ENCODE results near the gene SPATA24.

Gene SPATA24

DNA sequence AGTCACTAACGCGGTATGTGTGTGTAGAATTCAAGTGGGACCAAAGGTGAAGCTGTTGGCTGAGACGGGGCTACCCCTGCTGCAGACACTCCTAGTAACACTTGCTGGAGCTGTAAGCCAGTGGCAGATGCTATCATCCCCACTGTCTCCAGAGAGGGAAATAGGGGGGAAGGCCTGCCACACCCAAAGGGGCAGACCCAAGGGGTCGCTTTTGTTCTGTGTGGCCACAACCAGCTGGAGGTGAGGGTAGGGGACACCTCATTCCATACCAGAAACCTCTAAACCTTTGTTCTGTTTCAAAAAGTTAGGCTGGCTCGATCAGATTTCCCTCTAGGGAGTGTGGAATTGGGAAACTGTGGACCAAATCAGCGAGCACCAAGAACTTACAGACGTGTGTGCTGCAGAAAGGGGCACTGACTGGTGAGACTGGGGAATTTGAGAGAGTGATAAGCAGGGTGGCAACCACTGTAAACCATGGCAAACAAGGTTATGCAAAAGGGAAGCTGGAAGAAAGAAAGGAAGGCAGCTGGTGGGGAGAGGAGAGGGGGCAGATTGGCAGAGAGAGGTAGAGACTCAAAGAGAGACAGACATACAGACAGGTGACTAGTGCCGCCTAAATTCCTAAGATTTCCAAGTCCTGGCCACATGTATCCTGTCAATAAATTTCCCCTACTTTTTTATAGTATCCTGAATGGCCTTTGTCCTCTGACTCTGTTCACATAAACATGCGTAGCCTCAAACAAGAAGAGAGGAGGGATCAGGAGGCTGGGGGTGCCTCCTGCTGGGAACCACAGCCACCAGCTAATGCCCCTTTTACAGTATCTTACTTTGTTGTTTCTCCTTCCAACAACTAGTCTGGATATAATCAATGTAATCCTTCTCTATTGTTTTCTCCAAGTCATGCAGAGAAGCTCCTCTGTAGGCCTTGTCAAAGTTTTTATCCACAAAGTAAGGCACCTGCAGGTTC, 15.6 kb upstream of the SPATA24 start:
- no peak overlapping the region for H3K9ac ChIP-seq (ENCODE audit: low read length)
- no peak overlapping the region for H2AK5ac ChIP-seq (ENCODE audit: low read length)
- H3K36me3 ChIP-seq (ENCODE audit: control insufficient read depth, insufficient read depth, low read length), result no peaks in the 10 kb centered on the region
- H3K56ac ChIP-seq (ENCODE audit: low read length), result no peak overlapping the region
- H3K18ac ChIP-seq (ENCODE audit: low read length), result no peak overlapping the region
- H3K4me2 ChIP-seq (ENCODE audit: low read length), result no peak overlapping the region
- H2BK120ac ChIP-seq (ENCODE audit: low read depth, low read length), result no peak overlapping the region
- H3K79me1 ChIP-seq (ENCODE audit: low read length), result no peaks in the 10 kb centered on the region
- H3K23ac ChIP-seq (ENCODE audit: low read length), result no peak overlapping the region
- H4K8ac ChIP-seq (ENCODE audit: low read depth, low read length), result no peak overlapping the region
- H4K5ac ChIP-seq (ENCODE audit: low read length), result no peak overlapping the region
- no CpG with 5 or more reads among the region's 9 CpGs for WGBS (ENCODE audit: extremely low coverage, insufficient coverage, low lambda C conversion rate)
- no peak overlapping the region for H3K27ac ChIP-seq (ENCODE audit: low read depth, low read length)
- no peak overlapping the region for H3K4me3 ChIP-seq (ENCODE audit: low read length)
- no peaks in the 10 kb centered on the region for H3K79me2 ChIP-seq (ENCODE audit: control insufficient read depth, insufficient read depth, low read length)
- H3K4ac ChIP-seq (ENCODE audit: low read depth, low read length), result no peak overlapping the region
- H2BK15ac ChIP-seq (replicated peaks; ENCODE audit: low read depth), result no peak overlapping the region
- DNase-seq, result peak; percentile 31
- H2BK5ac ChIP-seq (ENCODE audit: low read length), result no peak overlapping the region
- H3K4me1 ChIP-seq (ENCODE audit: control insufficient read depth, low read depth, low read length), result no peaks in the 10 kb centered on the region
- no peaks in the 10 kb centered on the region for H3K27me3 ChIP-seq (ENCODE audit: insufficient read depth, low read length, poor library complexity)

DNA sequence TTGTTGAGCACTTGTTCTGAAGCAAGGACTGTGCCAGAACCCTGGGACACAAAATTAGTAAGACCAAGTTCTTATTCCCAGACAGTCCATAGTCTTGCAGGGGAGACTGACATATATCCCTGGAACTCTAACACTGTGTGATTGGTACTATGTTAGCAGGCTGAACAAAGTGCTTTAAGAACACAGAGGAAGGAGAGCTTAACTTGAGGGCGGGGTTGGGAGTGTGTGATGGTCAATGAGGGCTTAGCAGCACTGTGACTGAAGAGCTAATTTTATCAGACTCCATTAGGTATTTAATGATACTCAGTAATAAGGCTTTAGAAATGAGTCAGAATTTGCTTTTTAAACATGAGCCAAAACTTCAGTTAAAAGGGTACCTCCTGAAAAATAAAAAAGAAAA, 14.9 kb upstream of the SPATA24 start:
- H3K27ac ChIP-seq (ENCODE audit: low read depth, low read length), result no peak overlapping the region
- H3K4me1 ChIP-seq (ENCODE audit: control insufficient read depth, low read depth, low read length), result no peaks in the 10 kb centered on the region
- no peaks in the 10 kb centered on the region for H3K36me3 ChIP-seq (ENCODE audit: control insufficient read depth, insufficient read depth, low read length)
- H4K8ac ChIP-seq (ENCODE audit: low read depth, low read length), result no peak overlapping the region
- H2BK5ac ChIP-seq (ENCODE audit: low read length), result no peak overlapping the region
- WGBS (ENCODE audit: extremely low coverage, insufficient coverage, low lambda C conversion rate), result no CpG with 5 or more reads among the region's 1 CpG
- no peak overlapping the region for H3K23ac ChIP-seq (ENCODE audit: low read length)
- no peak overlapping the region for H3K4me2 ChIP-seq (ENCODE audit: low read length)
- no peak overlapping the region for H2BK120ac ChIP-seq (ENCODE audit: low read depth, low read length)
- H3K4me3 ChIP-seq (ENCODE audit: low read length), result no peak overlapping the region
- no peaks in the 10 kb centered on the region for H3K27me3 ChIP-seq (ENCODE audit: insufficient read depth, low read length, poor library complexity)
- no peak overlapping the region for H3K4ac ChIP-seq (ENCODE audit: low read depth, low read length)
- H3K56ac ChIP-seq (ENCODE audit: low read length), result no peak overlapping the region
- no peaks in the 10 kb centered on the region for H3K79me1 ChIP-seq (ENCODE audit: low read length)
- no peak overlapping the region for H4K5ac ChIP-seq (ENCODE audit: low read length)
- H3K18ac ChIP-seq (ENCODE audit: low read length), result no peak overlapping the region
- no peak overlapping the region for H2BK15ac ChIP-seq (replicated peaks; ENCODE audit: low read depth)
- H3K79me2 ChIP-seq (ENCODE audit: control insufficient read depth, insufficient read depth, low read length), result no peaks in the 10 kb centered on the region
- no peak for DNase-seq
- no peak overlapping the region for H3K9ac ChIP-seq (ENCODE audit: low read length)
- no peak overlapping the region for H2AK5ac ChIP-seq (ENCODE audit: low read length)

DNA sequence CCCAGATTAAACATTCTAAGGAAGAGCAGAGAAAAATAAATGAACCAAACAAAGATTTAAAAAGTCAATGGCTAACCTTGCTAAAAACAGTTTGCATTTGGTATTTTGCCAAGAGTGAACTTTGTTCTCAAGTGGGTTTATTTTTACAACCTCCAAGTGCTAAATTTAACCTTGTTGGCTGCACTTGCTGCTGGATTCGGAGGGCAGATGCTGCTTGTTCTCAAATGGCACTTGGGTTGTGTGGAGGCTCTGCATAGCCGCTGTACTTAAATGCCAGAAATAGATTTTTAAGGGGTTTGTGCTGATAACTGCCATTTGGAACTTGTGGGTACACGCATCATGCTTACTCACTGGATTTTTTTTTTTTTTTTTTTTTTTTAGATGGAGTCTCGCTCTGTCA, 13.3 kb upstream of the SPATA24 start:
- Histone ChIP-seq H3K4me1 (ENCODE audit: control insufficient read depth, low read depth, low read length) (no peaks in the 10 kb centered on the region), H2BK5ac (ENCODE audit: low read length) (no peak overlapping the region), H3K4ac (ENCODE audit: low read depth, low read length) (no peak overlapping the region), H3K4me3 (ENCODE audit: low read length) (no peak overlapping the region), H2BK120ac (ENCODE audit: low read depth, low read length) (no peak overlapping the region), H3K36me3 (ENCODE audit: control insufficient read depth, insufficient read depth, low read length) (peaks cover 2% of the 10 kb centered on the region), H3K56ac (ENCODE audit: low read length) (no peak overlapping the region), H3K27ac (ENCODE audit: low read depth, low read length) (no peak overlapping the region), H3K27me3 (ENCODE audit: insufficient read depth, low read length, poor library complexity) (no peaks in the 10 kb centered on the region), H4K8ac (ENCODE audit: low read depth, low read length) (no peak overlapping the region), H3K4me2 (ENCODE audit: low read length) (no peak overlapping the region), H3K23ac (ENCODE audit: low read length) (no peak overlapping the region), H3K18ac (ENCODE audit: low read length) (no peak overlapping the region), H3K9ac (ENCODE audit: low read length) (no peak overlapping the region), H2AK5ac (ENCODE audit: low read length) (no peak overlapping the region), H2BK15ac (replicated peaks; ENCODE audit: low read depth) (no peak overlapping the region), H3K79me1 (ENCODE audit: low read length) (no peaks in the 10 kb centered on the region), H4K5ac (ENCODE audit: low read length) (no peak overlapping the region), H3K79me2 (ENCODE audit: control insufficient read depth, insufficient read depth, low read length) (no peaks in the 10 kb centered on the region)
- WGBS (ENCODE audit: extremely low coverage, insufficient coverage, low lambda C conversion rate), result no CpG with 5 or more reads among the region's 4 CpGs
- no peak for DNase-seq

DNA sequence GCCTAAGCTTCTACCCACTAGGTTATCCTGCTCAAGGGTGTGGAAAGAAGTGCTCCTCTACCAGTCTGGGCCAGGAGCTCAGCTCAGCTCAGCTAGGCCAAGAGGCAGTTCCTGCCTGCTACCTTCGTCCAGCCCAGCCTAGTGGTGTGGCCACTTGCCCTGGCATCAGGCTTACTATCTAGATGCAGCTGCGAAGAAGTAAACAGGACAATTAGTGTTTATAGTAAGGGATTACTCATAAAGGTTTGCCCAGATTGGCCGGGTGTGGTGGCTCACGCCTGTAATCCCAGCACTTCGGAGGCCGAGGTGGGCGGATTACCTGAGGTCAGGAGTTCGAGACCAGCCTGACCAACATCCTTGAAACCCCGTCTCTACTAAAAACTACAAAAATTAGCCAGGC, 12.8 kb upstream of the SPATA24 start:
- Histone ChIP-seq H3K36me3 (ENCODE audit: control insufficient read depth, insufficient read depth, low read length) (peaks cover 2% of the 10 kb centered on the region), H3K79me2 (ENCODE audit: control insufficient read depth, insufficient read depth, low read length) (no peaks in the 10 kb centered on the region), H3K23ac (ENCODE audit: low read length) (no peak overlapping the region), H3K27ac (ENCODE audit: low read depth, low read length) (no peak overlapping the region), H3K4ac (ENCODE audit: low read depth, low read length) (no peak overlapping the region), H3K4me2 (ENCODE audit: low read length) (no peak overlapping the region), H3K18ac (ENCODE audit: low read length) (no peak overlapping the region), H3K4me3 (ENCODE audit: low read length) (no peak overlapping the region), H3K56ac (ENCODE audit: low read length) (no peak overlapping the region), H3K79me1 (ENCODE audit: low read length) (no peaks in the 10 kb centered on the region), H3K9ac (ENCODE audit: low read length) (no peak overlapping the region), H2BK5ac (ENCODE audit: low read length) (no peak overlapping the region), H4K8ac (ENCODE audit: low read depth, low read length) (no peak overlapping the region), H2BK15ac (replicated peaks; ENCODE audit: low read depth) (no peak overlapping the region), H2AK5ac (ENCODE audit: low read length) (no peak overlapping the region), H2BK120ac (ENCODE audit: low read depth, low read length) (no peak overlapping the region), H4K5ac (ENCODE audit: low read length) (no peak overlapping the region), H3K27me3 (ENCODE audit: insufficient read depth, low read length, poor library complexity) (no peaks in the 10 kb centered on the region), H3K4me1 (ENCODE audit: control insufficient read depth, low read depth, low read length) (no peaks in the 10 kb centered on the region)
- DNase-seq, result no peak
- no CpG with 5 or more reads among the region's 9 CpGs for WGBS (ENCODE audit: extremely low coverage, insufficient coverage, low lambda C conversion rate)

DNA sequence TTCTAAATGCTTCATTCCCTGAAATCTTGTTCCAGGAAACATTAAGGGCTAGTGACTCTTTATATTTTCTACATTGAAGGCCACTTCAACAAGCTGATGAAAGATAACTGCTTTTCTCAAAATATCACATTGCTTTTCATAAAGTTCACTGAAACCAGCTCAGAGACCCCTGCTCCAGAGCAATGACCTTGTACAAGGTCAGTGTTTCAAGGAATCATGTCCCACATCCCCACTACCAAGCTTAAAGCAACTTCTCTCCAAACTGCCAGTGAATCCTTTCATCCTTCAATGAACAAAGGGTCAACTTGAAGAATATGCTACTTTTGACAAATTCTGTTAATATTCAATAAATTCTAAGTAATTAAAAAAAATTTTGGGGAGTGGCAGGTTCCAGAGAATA, 12.0 kb upstream of the SPATA24 start:
- no peak overlapping the region for H2BK5ac ChIP-seq (ENCODE audit: low read length)
- no peak overlapping the region for H2BK120ac ChIP-seq (ENCODE audit: low read depth, low read length)
- H3K4ac ChIP-seq (ENCODE audit: low read depth, low read length), result no peak overlapping the region
- H3K4me3 ChIP-seq (ENCODE audit: low read length), result no peak overlapping the region
- H2BK15ac ChIP-seq (replicated peaks; ENCODE audit: low read depth), result no peak overlapping the region
- no peak overlapping the region for H4K5ac ChIP-seq (ENCODE audit: low read length)
- H3K79me2 ChIP-seq (ENCODE audit: control insufficient read depth, insufficient read depth, low read length), result no peaks in the 10 kb centered on the region
- H3K4me2 ChIP-seq (ENCODE audit: low read length), result no peak overlapping the region
- H3K18ac ChIP-seq (ENCODE audit: low read length), result no peak overlapping the region
- no peaks in the 10 kb centered on the region for H3K79me1 ChIP-seq (ENCODE audit: low read length)
- H3K27me3 ChIP-seq (ENCODE audit: insufficient read depth, low read length, poor library complexity), result no peaks in the 10 kb centered on the region
- H3K56ac ChIP-seq (ENCODE audit: low read length), result no peak overlapping the region
- no peak overlapping the region for H4K8ac ChIP-seq (ENCODE audit: low read depth, low read length)
- no peak for DNase-seq
- H3K9ac ChIP-seq (ENCODE audit: low read length), result no peak overlapping the region
- H3K27ac ChIP-seq (ENCODE audit: low read depth, low read length), result no peak overlapping the region
- H3K23ac ChIP-seq (ENCODE audit: low read length), result no peak overlapping the region
- no peak overlapping the region for H2AK5ac ChIP-seq (ENCODE audit: low read length)
- H3K4me1 ChIP-seq (ENCODE audit: control insufficient read depth, low read depth, low read length), result no peaks in the 10 kb centered on the region
- peaks cover 2% of the 10 kb centered on the region for H3K36me3 ChIP-seq (ENCODE audit: control insufficient read depth, insufficient read depth, low read length)

All from mesendoderm (in vitro differentiated cells).